ENCODE data around the gene TANC1. TPM values are rescaled to one million over a fixed set of nuclear protein-coding genes. Genes with fewer than 3 reads are reported as not detected.
A peak's percentile ranks its signal among the peaks of the same experiment; 100 is the strongest.

The TANC1 gene
- total and polyA plus RNA-seq, 2 of the 4 experiments (the other 2 are of a cell fraction) = 10.2 to 12.9 TPM

- no CpG with 5 or more reads among the region's 13 CpGs for WGBS, 2 experiments (ENCODE audit: extremely low coverage in 2 of 2, insufficient read length in 1 of 2)
- Histone ChIP-seq H2AK9ac (replicated peaks; ENCODE audit: low read depth, low read length, poor library complexity) (no peak overlapping the region), H3K4me2 (ENCODE audit: low read depth, low read length) (no peak overlapping the region), H2BK15ac (ENCODE audit: low read depth, low read length) (0 out of 3 replicates have a peak overlapping the region, but pooled peaks have one; percentile 21), H3K4ac (ENCODE audit: low read depth, low read length) (no peak overlapping the region), H3K36me3 (ENCODE audit: control insufficient read depth, insufficient read depth, low read length) (no peaks in the 10 kb centered on the region), H2AFZ (replicated peaks; ENCODE audit: low read length, poor library complexity) (no peak overlapping the region), H3K4me3 (ENCODE audit: insufficient read depth, low read depth, low read length) (no peak overlapping the region), H3K4me1 (ENCODE audit: control insufficient read depth, insufficient read depth, low read length) (peaks cover 25% of the 10 kb centered on the region), H2BK20ac (ENCODE audit: low read depth, low read length) (no peak overlapping the region), H3K27ac (ENCODE audit: insufficient read depth, low read length) (no peak overlapping the region), H2BK120ac (ENCODE audit: low read depth, low read length) (no peak overlapping the region), H3K23ac (ENCODE audit: low read depth, low read length) (no peak overlapping the region), H3K9me1 (ENCODE audit: insufficient read depth, low read length) (peaks cover 11% of the 10 kb centered on the region), H4K91ac (ENCODE audit: insufficient read depth, low read depth, low read length) (no peak overlapping the region), H2AK5ac (ENCODE audit: low read depth, low read length) (peak overlapping the region; percentile 70), H3K27me3 (ENCODE audit: control insufficient read depth, insufficient read depth, low read length) (no peaks in the 10 kb centered on the region), H3K9ac (ENCODE audit: low read depth, low read length) (no peak overlapping the region), H2BK5ac (ENCODE audit: low read depth, low read length, poor library complexity, severe bottlenecking) (no peak overlapping the region), H3K56ac (ENCODE audit: extremely low read depth, insufficient read depth, low read length) (no peak overlapping the region), H4K5ac (ENCODE audit: low read depth, low read length) (no peak overlapping the region), H3K14ac (replicated peaks; ENCODE audit: low read depth, low read length) (no peak overlapping the region), H4K8ac (ENCODE audit: low read depth in 2 of 2, low read length in 2 of 2) (no peak overlapping the region), H3K9me3 (ENCODE audit: control insufficient read depth, insufficient read depth, low read length) (no peaks in the 10 kb centered on the region), H3K79me1 (ENCODE audit: low read depth in 1 of 2, low read length in 2 of 2) (peaks cover 13 to 49% of the 10 kb centered on the region in 2 experiments; a peak in 3 of 4 replicates), H3K18ac (ENCODE audit: low read depth, low read length) (no peak overlapping the region), H4K20me1 (ENCODE audit: insufficient read depth, low read length) (no peaks in the 10 kb centered on the region)
- in situ Hi-C loops (cut with MboI; ENCODE audit: low sequenced_read_pairs) = no loop called here
- dilution Hi-C loops (cut with HindIII; ENCODE audit: low sequenced_read_pairs, unreplicated experiment) = no loop called here
- intact Hi-C loops (cut with micrococcal nuclease) = loop anchor here (10.0 kb wide), 2 partner anchors 485 to 675 kb away; partner anchors contain the start of gene BAZ2B
- ChIA-PET POLR2A (ENCODE audit: unreplicated experiment) (no interaction called here), CTCF (no interaction called here)
- DNase-seq (no peak), ATAC-seq (ENCODE audit: low read depth) (no peak)
- no peak for TF ChIP-seq MAFK (IDR thresholded peaks at IDR 0.05; ENCODE audit: low read depth, low read length)
- TF ChIP-seq CHD1 (IDR thresholded peaks at IDR 0.05; ENCODE audit: low read depth, low read length) = no peak
- TF ChIP-seq CTCF (conservative IDR thresholded peaks at IDR 0.05; ENCODE audit: low read depth, low read length) = no peak
- TF ChIP-seq FOS (IDR thresholded peaks at IDR 0.05; ENCODE audit: low read depth, low read length) = no peak
- TF ChIP-seq SMC3 (IDR thresholded peaks at IDR 0.05; ENCODE audit: low read depth, low read length) = no peak
- no peak for TF ChIP-seq RAD21 (IDR thresholded peaks at IDR 0.05; ENCODE audit: low read length)
- no peak for TF ChIP-seq MXI1 (IDR thresholded peaks at IDR 0.05; ENCODE audit: borderline replicate concordance, low read depth, low read length)
- no peak for TF ChIP-seq USF2 (IDR thresholded peaks at IDR 0.05; ENCODE audit: low read depth, low read length)
- TF ChIP-seq POLR2A (IDR thresholded peaks at IDR 0.05; ENCODE audit: low read depth, low read length) = no peak
- TF ChIP-seq RCOR1 (IDR thresholded peaks at IDR 0.05; ENCODE audit: insufficient replicate concordance, low read length) = no peak
- no peak for TF ChIP-seq NFE2L2 (IDR thresholded peaks at IDR 0.05; ENCODE audit: low read depth, low read length)
- no peak for TF ChIP-seq ELK1 (IDR thresholded peaks at IDR 0.05; ENCODE audit: borderline replicate concordance, low read depth, low read length)
- BruUV-seq (replicated peaks) = no TSS peak
Measured at GRCh38 chr2:159129824-159130223, 161.4 kb downstream of the TANC1 start.

All from IMR-90 (cell line).